H9 (cell line): ENCODE results near the gene SPATA16. TPM values are rescaled to one million over a fixed set of nuclear protein-coding genes. Genes with fewer than 3 reads are reported as not detected.

Source experiments
- DNase-seq: peaks from one replicate; pipeline ENCODE4 v3.0.0-alpha.2; 2017
- H2AFZ ChIP-seq: one replicate; pipeline ENCODE4 v1.6.1; 2013; ENCODE audit warnings: mild to moderate bottlenecking, low read length, control low read depth, moderate library complexity
- H2AK5ac ChIP-seq: 2 replicates; pipeline ENCODE4 v1.6.1; 2013; ENCODE audit warnings: low read length, control low read depth, mixed read lengths; ENCODE audit not compliant: insufficient read length
- H2BK120ac ChIP-seq: one replicate; pipeline ENCODE4 v1.6.1; 2013; ENCODE audit warnings: low read depth, mild to moderate bottlenecking, low read length, control low read depth, inconsistent platforms; ENCODE audit not compliant: poor library complexity, severe bottlenecking
- H2BK12ac ChIP-seq: 2 replicates; pipeline ENCODE4 v1.6.1; 2013; ENCODE audit warnings: low read length, control low read depth, mixed read lengths, low read depth; ENCODE audit not compliant: insufficient read length
- H2BK15ac ChIP-seq: 2 replicates; pipeline ENCODE4 v1.6.1; 2013; ENCODE audit warnings: low read depth, low read length, control low read depth
- H2BK20ac ChIP-seq: one replicate; pipeline ENCODE4 v1.6.1; 2013; ENCODE audit warnings: low read depth, mild to moderate bottlenecking, low read length, control low read depth, inconsistent platforms; ENCODE audit not compliant: poor library complexity, severe bottlenecking
- H2BK5ac ChIP-seq: 2 replicates; pipeline ENCODE4 v1.6.1; 2013; ENCODE audit warnings: low read length, control low read depth, mixed read lengths; ENCODE audit not compliant: insufficient read length
- H3K14ac ChIP-seq: 2 replicates; pipeline ENCODE4 v1.6.1; 2013; ENCODE audit warnings: low read length, control low read depth; ENCODE audit not compliant: insufficient read depth
- H3K18ac ChIP-seq: 2 replicates; pipeline ENCODE4 v1.6.1; 2013; ENCODE audit warnings: low read depth, mild to moderate bottlenecking, mixed read lengths, low read length, control low read depth; ENCODE audit not compliant: insufficient read length
- H3K23ac ChIP-seq: 2 replicates; pipeline ENCODE4 v1.6.1; 2013; ENCODE audit warnings: low read length, control low read depth, mixed read lengths, low read depth; ENCODE audit not compliant: insufficient read length
- H3K23me2 ChIP-seq: 2 replicates; pipeline ENCODE4 v1.6.1; 2013; ENCODE audit warnings: low read depth, mild to moderate bottlenecking, mixed read lengths, low read length, control low read depth; ENCODE audit not compliant: insufficient read length, poor library complexity, severe bottlenecking
- H3K27ac ChIP-seq: 2 replicates; pipeline ENCODE4 v1.5.1; 2013; ENCODE audit warnings: low read length, control low read depth, mixed read lengths, low read depth; ENCODE audit not compliant: insufficient read length
- H3K27me3 ChIP-seq: 2 replicates; pipeline ENCODE4 v1.6.1; 2013; ENCODE audit warnings: low read length, control low read depth, inconsistent platforms; ENCODE audit not compliant: insufficient read depth
- H3K4ac ChIP-seq: 2 replicates; pipeline ENCODE4 v1.6.1; 2013; ENCODE audit warnings: low read depth, mild to moderate bottlenecking, control low read depth, inconsistent platforms, low read length, moderate library complexity
- H3K4me1 ChIP-seq: 2 replicates; pipeline ENCODE4 v1.6.1; 2013; ENCODE audit warnings: low read length, control low read depth, inconsistent platforms; ENCODE audit not compliant: insufficient read depth
- H3K4me2 ChIP-seq: 2 replicates; pipeline ENCODE4 v1.6.1; 2013; ENCODE audit warnings: low read length, control low read depth, mixed read lengths; ENCODE audit not compliant: insufficient read length, insufficient read depth
- H3K56ac ChIP-seq: 2 replicates; pipeline ENCODE4 v1.6.1; 2013; ENCODE audit warnings: low read depth, mild to moderate bottlenecking, mixed read lengths, low read length, control low read depth; ENCODE audit not compliant: insufficient read length
- H3K79me1 ChIP-seq: 2 replicates; pipeline ENCODE4 v1.6.1; 2013; ENCODE audit warnings: low read depth, mild to moderate bottlenecking, moderate library complexity, low read length, control low read depth, inconsistent platforms; ENCODE audit not compliant: insufficient read depth, poor library complexity, severe bottlenecking
- H3K79me2 ChIP-seq: 2 replicates; pipeline ENCODE4 v1.6.1; 2013; ENCODE audit warnings: low read length, control low read depth, inconsistent platforms; ENCODE audit not compliant: insufficient read depth
- H3K9ac ChIP-seq: 2 replicates; pipeline ENCODE4 v1.6.1; 2013; ENCODE audit warnings: low read length, control low read depth, mixed read lengths; ENCODE audit not compliant: insufficient read length; ENCODE audit errors: extremely low read depth
- H3K9me3 ChIP-seq: one replicate; pipeline ENCODE4 v1.6.1; 2013; ENCODE audit warnings: low read depth, low read length, inconsistent platforms; ENCODE audit not compliant: control insufficient read depth
- H3T11ph ChIP-seq: one replicate; pipeline ENCODE4 v1.6.1; 2013; ENCODE audit warnings: mild to moderate bottlenecking, low read length, control low read depth, inconsistent platforms
- H4K20me1 ChIP-seq: one replicate; pipeline ENCODE4 v1.6.1; 2013; ENCODE audit not compliant: control insufficient read depth, insufficient read length, insufficient read depth
- H4K5ac ChIP-seq: 2 replicates; pipeline ENCODE4 v1.6.1; 2013; ENCODE audit warnings: low read depth, mild to moderate bottlenecking, mixed read lengths, low read length, control low read depth; ENCODE audit not compliant: insufficient read length
- H4K8ac ChIP-seq: replicated peaks from 2 replicates; pipeline ENCODE4 v1.6.1; 2013; ENCODE audit warnings: low read length, control low read depth, mixed read lengths, low read depth; ENCODE audit not compliant: insufficient read length
- H4K91ac ChIP-seq: 2 replicates; pipeline ENCODE4 v1.6.1; 2013; ENCODE audit warnings: low read depth, mild to moderate bottlenecking, moderate library complexity, mixed read lengths, low read length, control low read depth; ENCODE audit not compliant: insufficient read length
- H3K27ac Mint-ChIP-seq, 3 experiments: 2 replicates in 2 of 3; 3 replicates in 1 of 3; pipeline ENCODE4 v1.8.0; 2020 to 2021; ENCODE audit warnings: mixed read lengths in 3 of 3, mild to moderate bottlenecking in 1 of 3, moderate library complexity in 1 of 3
- H3K27me3 Mint-ChIP-seq: 2 replicates; pipeline ENCODE4 v1.8.0; 2021; ENCODE audit warnings: low read depth, mild to moderate bottlenecking, moderate library complexity, mixed read lengths
- H3K36me3 Mint-ChIP-seq, 3 experiments: 2 replicates in 2 of 3; 3 replicates in 1 of 3; pipeline ENCODE4 v1.8.0; 2020 to 2021; ENCODE audit warnings: low read depth in 3 of 3, mixed read lengths in 3 of 3; ENCODE audit not compliant: insufficient read depth in 1 of 3
- H3K4me1 Mint-ChIP-seq, 2 experiments: 2 replicates each; pipeline ENCODE4 v1.8.0; 2020; ENCODE audit warnings: mixed read lengths in 2 of 2
- H3K4me3 Mint-ChIP-seq, 2 experiments: 2 replicates in 1 of 2; 3 replicates in 1 of 2; pipeline ENCODE4 v1.8.0; 2020 to 2021; ENCODE audit warnings: mild to moderate bottlenecking in 2 of 2, mixed read lengths in 2 of 2, moderate library complexity in 1 of 2
- H3K9me3 Mint-ChIP-seq, 2 experiments: 2 replicates in 1 of 2; 3 replicates in 1 of 2; pipeline ENCODE4 v1.8.0; 2020; ENCODE audit warnings: mild to moderate bottlenecking in 2 of 2, mixed read lengths in 2 of 2, moderate library complexity in 1 of 2
- CTCF ChIP-seq: fragments of 200-600 bp; sonication (generic); conservative IDR thresholded peaks from 3 replicates; pipeline ENCODE4 v1.8.0; 2021; ENCODE audit warnings: antibody characterized with exemption, mild to moderate bottlenecking
- WGBS: extraction: QIAGEN DNeasy Blood & Tissue Kit; methylation state at CpG from one replicate; pipeline ENCODE4 v1.1.7; 2013; ENCODE audit warnings: missing lambda C conversion rate, low lambda C conversion rate, mixed read lengths; ENCODE audit not compliant: insufficient read length; ENCODE audit errors: extremely low coverage; 5-methylcytosine and 5-hydroxymethylcytosine counted together
- total RNA-seq: library from RNA; stranded (reverse); gene quantifications from 2 replicates; pipeline ENCODE4 v1.2.1, GENCODE V29; 2021

The SPATA16 gene
- total RNA-seq, 1 experiment from 2014 or later: not detected

DNA sequence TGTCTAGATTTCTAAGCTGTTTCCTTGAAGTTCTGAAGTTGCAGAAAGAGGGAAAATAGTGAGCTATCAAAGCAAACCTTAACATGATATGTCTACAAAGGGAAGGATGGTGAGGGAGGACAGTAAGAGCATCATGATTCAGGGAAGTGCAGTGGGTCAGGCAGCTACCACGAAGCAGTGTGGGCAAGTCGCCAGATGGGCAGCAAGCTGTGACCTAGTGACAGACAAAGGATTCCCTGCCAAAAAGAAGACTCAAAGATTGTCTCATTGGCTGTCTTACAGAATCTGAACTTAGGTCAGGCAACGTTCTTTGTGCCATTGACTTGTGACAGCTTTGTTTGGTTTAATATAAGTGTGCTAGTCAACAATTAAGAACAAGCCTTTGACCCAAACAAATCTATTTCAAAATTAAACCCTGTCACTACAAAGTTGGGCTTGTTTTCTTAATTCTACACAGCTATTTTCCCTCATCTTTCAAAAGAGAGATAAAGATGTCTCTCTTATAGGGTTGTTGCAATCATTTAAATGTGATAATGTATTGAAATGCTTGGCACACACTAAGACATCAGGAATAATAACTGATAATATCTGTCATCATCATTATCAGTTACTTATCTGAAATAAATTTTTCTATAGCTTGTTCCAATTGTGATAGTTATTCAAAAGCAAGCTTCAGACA, 237.3 kb downstream of the SPATA16 start:
- H3K27me3 Mint-ChIP-seq: peaks cover 2% of the 10 kb centered on the region; the same call in 1 of the 2 replicates
- Histone ChIP-seq H3K9ac (no peak overlapping the region), H3T11ph (no peak overlapping the region), H3K4me2 (no peak overlapping the region), H3K79me2 (no peaks in the 10 kb centered on the region), H4K8ac (no peak overlapping the region), H3K27me3 (no peaks in the 10 kb centered on the region), H3K23me2 (no peaks in the 10 kb centered on the region), H2AK5ac (no peak overlapping the region), H2AFZ (no peak overlapping the region), H3K14ac (no peak overlapping the region), H3K27ac (no peak overlapping the region), H3K18ac (no peak overlapping the region), H3K56ac (no peak overlapping the region), H2BK15ac (no peak overlapping the region), H4K5ac (no peak overlapping the region), H3K4me1 (peaks cover 6% of the 10 kb centered on the region; the same call in 1 of the 2 replicates), H3K9me3 (no peaks in the 10 kb centered on the region), H3K79me1 (no peaks in the 10 kb centered on the region), H2BK120ac (no peak overlapping the region), H2BK12ac (no peak overlapping the region), H4K20me1 (no peaks in the 10 kb centered on the region), H3K4ac (no peak overlapping the region), H2BK20ac (no peak overlapping the region), H4K91ac (no peak overlapping the region), H3K23ac (no peak overlapping the region), H2BK5ac (no peak overlapping the region)
- peaks cover 9 to 14% of the 10 kb centered on the region in 2 experiments for H3K4me1 Mint-ChIP-seq
- no peak for TF ChIP-seq CTCF
- H3K27ac Mint-ChIP-seq: no peak overlapping the region
- peaks cover 0 to 8% (median 0%) of the 10 kb centered on the region in 3 experiments; a peak in 3 of 7 replicates for H3K36me3 Mint-ChIP-seq
- no CpG with 5 or more reads among the region's 3 CpGs for WGBS
- H3K9me3 Mint-ChIP-seq: peaks cover 0 to 8% of the 10 kb centered on the region in 2 experiments; a peak in 2 of 5 replicates
- DNase-seq: no peak
- H3K4me3 Mint-ChIP-seq: no peak overlapping the region
